HG02840 (cell line): ENCODE data around the gene ZFYVE9.
"Not testable (repeated sequence)": the region's sequence is repeated elsewhere in the genome, so short reads cannot be mapped to it uniquely, and the experiment has no call there.

Experiments
- ATAC-seq: cut with Tn5 transposase; IDR thresholded peaks from one replicate; pipeline ENCODE4 v1.9.1; 2021; ENCODE audit warnings: mild to moderate bottlenecking, moderate library complexity, moderate number of reproducible peaks; ENCODE audit not compliant: unreplicated experiment, low FRiP score

The ZFYVE9 gene

DNA sequence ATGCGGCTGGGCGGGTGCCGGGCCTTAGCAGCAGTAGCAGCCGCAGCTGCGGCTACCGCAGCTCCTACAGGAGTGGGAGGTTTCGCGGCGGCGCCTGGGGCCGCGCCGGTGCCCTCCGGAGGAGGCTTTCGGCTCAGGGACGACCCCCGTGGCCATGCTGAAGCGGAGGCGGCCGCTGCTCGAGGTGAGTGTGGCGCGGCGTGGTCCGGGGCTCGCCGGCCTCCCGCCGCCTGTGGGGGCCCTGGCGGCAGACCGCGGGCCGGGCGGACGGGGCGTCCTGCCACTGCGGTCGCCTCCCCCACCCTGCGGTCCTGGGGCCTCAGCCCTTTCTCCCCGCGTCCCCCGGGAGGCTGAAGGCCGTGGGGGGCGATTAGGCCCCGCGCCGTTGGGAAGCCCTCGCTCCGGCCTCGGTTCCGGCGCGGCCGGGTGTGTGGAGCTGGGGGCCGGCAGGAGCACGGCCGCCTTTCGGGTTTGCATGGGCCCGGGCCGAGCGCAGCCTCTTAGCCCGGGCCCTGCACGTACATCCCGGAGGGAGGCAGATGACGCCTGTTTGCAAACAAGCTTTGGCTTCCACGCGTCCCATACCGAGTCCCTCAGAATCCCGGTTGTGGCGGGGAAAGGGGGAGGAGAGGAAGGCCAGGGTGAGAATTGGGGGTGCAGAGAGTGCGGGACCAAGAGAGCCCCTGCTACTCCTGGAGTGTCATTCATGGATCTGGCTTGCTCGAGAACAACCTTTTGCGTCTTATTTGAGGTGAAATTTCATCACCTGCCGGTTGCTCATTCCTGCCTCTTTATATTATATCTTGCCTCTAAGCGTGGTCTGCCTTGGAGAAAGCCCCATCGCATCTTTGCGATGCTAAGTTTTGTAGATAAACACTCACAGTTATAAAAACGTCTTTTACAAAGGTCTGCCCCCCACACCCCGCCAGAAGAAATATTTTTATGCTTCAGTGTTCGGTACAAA lies 613 bp downstream of the ZFYVE9 start:
- ATAC-seq = peak; percentile 43

DNA sequence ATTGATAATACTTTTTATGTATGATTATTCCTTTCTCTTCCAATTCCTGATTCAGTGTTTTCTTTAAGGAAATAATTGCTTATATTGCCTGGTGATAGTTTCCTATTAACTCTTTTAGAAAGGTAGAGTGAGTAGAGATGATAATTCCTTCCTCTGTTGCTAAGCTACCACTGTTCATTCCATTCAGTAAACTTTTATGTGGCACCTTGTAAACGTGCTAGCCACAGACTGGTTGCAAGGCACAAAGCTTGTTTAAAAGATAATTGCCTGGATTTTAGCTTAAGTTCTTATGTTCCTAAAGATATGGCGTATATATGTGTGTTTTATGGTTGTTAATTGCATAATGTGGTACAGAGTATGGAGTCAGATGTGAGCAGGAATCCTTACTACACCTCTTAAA lies 3.2 kb downstream of the ZFYVE9 start:
- ATAC-seq = no peak

DNA sequence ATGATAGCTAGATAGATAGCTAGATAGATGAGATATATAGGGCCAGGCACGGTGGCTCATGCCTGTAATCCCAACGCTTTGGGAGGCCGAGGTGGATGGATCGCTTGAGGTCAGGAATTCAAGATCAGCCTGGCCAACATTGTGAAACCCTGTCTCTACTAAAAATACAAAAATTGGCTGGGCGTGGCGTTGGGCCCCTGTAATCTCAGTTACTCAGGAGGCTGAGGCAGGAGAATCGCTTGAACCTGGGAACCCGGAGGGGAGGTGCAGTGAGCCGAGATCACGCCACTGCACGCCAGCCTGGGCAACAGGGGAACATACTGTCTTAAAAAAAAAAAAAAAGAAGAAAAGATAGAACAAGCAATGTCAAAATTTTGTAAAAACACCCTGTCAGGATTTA lies 8.6 kb downstream of the ZFYVE9 start:
- not testable (repeated sequence) for ATAC-seq

DNA sequence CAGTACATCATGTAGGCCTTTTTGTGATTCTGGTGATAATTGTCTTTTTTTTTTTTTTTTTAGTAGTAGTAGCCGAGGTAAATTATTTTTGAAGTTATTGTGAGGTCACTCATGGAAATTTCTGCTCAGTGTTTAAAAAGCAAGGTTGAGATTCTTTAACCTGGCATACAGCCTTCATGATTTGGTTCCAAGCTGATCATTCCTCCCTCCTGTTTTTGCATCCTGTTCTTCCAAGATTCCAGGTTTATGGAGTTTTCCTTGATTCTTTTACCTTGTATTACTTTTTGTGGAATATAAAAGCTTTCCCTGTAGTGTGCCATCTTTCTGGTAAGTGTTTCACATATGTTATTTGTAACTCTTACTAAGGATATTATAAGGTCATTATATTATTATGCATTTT lies 9.1 kb downstream of the ZFYVE9 start:
- ATAC-seq = no peak

DNA sequence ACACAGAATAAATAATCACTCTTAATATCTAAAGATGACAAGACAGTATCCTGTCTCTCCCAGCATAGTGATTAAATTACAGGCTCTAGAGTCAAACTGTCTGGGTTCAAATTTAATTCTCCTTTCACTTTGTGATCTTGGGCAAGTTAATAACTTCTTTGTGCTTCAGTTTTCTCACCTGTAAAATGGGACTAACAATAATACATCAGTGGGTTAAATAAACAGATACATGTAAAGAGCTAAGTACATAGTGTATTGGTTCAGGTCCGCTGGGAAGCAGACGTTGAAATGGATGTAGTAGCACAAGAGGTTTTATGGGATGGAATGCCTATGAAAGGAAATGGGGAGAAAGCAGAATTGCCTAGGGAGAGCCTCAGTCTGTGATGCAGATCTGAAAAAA lies 10.7 kb downstream of the ZFYVE9 start:
- no peak for ATAC-seq

DNA sequence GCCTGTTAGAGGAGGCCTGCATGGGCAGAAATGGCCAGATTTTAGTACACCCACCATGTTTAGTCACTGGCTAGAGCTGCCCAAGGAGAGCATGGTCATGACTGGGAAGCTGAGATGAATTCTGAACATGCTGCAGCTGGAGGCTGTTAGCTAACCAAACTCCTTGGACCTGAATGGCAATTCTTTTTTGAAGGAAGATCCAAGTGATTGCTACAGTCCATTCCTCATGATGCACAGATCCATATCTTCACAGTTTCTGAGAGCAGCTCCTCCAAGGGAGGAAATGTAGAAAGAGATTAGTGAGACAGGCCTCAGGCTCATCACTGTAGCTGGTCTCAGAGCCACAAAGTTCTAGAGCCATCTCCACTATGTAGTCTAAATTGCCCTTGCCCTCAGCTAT lies 11.1 kb downstream of the ZFYVE9 start:
- ATAC-seq = no peak

DNA sequence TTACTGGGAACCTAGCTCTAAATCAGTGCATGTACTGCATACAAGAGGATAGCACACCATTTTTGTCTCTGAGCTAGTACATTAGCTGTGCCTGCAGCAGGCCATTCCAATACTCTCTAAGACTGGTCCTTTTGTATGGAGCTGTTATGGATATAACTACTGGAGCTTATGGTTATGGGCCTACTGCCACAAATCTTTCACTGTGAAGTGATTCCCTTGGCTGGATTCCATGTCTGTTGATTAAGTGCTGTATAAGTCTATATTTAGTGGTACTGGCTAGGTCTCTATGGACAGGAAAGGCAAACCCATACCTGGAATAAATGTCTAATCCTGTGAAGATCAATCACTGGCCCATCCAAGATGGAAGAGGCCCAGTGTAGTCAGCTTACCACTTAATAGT lies 12.0 kb downstream of the ZFYVE9 start:
- no peak for ATAC-seq

DNA sequence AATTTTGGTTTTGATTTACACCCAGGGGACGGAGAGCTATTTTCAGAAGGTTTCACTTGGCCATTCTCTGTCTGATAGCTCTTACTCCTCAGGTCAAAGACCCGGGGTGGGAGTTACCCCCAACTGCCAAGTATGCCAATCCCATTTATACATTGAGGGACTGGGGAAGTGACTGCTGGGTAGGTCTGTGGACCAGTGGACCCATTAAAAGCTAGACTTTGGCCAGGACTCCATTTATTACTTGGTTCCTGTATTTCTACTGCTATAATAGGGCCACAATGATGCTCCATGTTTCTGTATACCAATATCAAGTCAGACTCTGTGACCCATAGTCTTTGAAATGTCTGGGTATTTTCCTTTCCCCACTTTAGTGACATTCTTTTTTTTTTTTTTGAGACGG lies 14.6 kb downstream of the ZFYVE9 start:
- ATAC-seq = no peak

DNA sequence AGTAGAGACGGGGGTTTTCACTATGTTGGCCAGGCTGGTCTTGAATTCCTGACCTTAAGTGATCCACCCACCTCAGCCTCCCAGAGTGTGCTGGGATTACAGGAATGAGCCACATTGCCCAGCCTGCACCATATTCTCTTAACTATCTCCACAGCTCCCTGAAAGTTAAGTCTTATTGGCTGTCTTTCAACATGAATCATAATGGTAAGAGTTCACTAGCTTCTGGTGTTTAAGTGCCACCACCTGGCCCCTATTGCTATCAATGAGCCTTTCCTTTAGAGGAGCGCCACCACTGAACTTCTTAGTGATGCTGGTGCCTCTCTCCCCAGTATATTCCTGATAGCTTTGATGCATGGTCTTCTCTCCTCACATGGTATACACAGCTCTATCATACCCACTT lies 15.7 kb downstream of the ZFYVE9 start:
- ATAC-seq = no peak

DNA sequence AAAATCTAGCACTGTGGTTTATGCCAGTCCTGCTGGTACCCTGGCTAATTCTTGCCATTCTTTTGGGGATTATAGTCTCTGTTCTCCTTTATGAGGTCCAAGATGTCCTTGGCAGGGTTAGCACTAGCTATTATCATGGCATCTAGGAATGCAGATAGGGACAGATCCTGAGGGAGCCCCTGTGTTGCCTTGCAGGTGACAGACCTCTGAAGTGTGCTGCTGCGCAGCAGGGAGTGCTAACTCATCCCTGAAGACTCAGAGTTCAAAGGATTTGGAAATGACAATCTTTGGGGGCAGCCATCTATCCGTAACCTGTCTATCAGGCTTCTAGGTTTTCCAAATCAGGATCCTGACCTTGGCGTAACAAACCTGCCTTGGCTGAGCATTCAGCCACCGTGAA lies 16.3 kb downstream of the ZFYVE9 start:
- ATAC-seq = no peak

DNA sequence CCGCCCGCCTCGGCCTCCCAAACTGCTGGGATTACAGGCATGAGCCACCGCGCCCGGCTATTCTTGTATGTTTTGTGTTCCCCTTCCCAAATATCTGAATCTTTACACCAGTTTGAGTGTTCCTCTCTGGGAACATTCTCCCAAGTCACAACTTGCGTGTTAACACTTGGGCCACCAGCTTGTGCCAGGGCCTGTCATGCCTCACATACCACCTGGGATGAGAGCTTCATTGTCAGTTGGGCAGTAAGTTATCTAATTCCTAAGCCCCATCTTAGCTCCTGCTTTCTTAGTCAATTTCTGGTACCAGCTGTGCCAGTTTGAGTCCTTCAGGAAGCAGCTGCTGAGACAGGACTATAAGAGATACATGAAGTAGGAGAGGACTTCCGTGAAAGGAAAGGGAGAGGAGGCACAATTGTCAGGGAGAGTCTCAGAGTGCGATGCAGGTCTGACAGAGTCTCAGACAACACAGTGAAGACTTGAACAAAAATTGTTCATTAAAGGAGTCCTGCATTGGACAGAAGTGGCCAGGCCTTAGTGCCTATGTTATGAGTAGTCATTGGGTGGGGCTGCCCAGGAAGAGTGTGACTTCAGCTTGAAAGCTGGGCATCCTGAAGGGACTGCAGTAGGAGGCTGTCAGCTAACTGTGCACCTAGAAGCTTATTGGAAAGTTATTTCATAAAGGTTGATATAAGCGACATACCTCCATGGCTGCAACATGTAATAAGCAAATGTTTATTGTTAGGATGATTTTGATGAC lies 17.3 kb downstream of the ZFYVE9 start:
- no peak for ATAC-seq

DNA sequence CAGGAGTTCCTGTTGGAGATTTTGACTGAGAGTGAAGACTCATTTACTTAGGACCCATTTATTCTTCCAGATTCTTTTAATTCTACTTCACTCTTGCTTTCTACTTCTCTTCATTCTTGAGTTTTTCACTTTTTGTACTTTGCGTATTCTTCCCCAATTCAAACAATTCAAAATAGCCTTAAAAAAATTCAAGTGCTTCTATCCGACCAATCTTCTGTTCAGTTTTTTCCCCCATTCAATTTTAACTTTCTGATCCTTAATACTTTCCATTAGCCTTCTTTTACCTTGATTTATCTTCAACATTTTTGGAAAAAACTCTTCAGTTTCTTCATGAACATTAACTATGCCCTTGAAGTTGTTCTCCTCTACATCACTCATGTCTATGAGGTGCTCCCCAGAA lies 21.1 kb downstream of the ZFYVE9 start:
- no peak for ATAC-seq

DNA sequence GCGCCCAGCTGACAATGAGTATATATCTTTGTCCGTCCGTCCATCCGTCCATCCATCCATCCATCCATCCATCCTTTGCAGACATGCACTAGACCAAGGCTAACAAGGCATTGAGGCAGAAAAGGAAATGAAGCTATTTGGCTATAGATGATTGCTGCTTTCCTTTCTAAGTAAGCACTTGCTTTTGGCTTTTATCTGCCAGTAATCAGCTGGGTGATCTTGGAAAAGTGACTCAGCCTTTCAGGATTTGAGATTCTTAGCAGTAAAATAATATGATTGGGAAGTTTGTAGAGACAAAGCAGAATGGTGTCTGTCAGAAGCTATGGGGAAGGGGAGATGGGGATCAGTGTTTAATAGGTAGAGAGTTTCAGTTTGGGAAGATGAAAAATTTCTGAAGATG lies 22.7 kb downstream of the ZFYVE9 start:
- no peak for ATAC-seq

DNA sequence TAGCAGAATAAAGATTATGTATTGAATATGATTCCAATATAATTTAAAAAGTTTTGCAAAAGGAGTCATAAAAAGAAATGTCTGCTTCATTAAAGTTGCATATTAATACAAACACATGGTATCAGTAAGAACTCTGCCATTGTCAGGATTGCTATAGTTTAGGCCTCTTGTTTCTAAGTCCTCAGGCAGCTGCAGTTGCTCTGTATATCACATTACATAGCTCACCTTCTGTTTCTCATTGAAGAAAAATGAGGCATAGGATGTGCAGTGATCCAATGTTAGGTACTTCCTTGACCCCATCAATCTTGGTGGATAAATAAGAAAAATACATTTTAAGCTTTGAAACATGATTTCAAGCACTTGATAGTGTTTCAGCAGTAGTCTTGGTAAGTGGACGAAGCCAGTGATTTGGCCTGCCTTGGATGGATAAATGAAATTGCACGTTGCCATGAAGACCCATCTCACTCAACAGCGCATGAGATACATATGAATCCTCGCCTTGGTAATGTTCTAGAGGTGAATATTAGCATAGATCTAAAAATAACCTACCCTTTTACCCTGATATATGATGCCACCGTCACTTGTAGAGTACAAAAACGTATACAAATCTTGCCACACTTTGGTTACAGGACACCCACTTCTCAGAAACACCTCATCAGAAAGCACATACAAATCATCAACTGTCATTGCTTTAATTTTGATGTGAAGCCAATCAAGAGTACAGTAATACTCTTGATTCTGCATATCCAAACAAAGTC lies 25.3 kb downstream of the ZFYVE9 start:
- ATAC-seq = no peak

DNA sequence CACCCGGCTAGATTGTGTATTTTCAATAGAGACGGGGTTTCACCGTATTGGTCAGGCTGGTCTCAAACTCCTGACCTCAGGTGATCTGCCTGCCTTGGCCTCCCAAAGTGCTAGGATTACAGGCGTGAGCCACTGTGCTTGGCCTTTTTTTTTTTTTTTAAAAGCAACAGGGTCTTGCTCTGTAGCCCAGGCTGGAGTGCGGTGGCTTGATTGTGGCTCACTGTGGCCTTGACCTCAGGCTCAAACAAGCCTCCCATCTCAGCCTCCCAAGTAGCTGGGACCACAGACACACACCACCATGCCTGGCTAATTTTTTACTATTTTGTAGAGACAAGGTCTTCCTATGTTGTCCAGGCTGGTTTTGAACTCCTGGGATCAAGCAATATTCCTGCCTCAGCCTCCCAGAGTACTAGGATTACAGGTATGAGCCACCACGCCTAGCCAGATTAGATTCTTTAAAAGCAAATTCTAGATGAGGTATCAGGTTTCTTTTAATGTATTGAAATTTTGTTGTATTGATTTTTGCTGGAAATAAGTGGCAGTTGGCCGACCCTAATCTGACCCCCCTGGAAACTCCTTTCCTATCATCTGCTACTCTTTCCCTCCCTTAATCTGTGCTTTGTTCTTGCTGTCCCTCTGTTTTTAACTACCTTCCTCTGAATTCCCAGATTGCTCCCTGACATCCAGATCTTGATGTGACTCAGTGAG lies 26.6 kb downstream of the ZFYVE9 start:
- ATAC-seq = no peak

DNA sequence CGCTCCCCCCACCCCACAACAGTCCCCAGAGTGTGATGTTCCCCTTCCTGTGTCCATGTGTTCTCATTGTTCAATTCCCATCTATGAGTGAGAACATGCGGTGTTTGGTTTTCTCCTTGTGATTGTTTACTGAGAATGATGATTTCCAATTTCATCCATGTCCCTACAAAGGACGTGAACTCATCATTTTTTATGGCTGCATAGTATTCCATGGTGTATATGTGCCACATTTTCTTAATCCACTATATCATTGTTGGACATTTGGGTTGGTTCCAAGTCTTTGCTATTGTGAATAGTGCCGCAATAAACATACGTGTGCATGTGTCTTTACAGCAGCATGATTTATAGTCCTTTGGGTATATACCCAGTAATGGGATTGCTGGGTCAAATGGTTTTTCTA lies 29.3 kb downstream of the ZFYVE9 start:
- not testable (repeated sequence) for ATAC-seq

DNA sequence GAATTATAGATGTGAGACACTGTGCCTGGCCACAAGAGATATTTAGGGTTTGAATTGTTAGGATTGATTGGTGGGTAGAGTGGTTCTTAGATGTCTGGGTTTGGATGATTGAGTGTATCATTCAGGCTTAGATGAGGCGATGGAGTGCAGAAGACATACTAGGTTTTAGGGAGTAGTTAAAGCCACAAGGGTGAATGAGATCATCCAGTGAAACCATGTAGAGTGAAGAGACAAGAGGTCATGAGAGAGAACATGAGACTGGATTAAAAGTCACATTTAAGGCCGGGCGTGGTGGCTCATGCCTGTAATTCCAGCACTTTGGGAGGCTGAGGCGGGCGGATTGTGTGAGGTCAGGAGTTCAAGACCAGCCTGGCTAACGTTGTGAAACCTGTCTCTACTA lies 37.2 kb downstream of the ZFYVE9 start:
- no peak for ATAC-seq

DNA sequence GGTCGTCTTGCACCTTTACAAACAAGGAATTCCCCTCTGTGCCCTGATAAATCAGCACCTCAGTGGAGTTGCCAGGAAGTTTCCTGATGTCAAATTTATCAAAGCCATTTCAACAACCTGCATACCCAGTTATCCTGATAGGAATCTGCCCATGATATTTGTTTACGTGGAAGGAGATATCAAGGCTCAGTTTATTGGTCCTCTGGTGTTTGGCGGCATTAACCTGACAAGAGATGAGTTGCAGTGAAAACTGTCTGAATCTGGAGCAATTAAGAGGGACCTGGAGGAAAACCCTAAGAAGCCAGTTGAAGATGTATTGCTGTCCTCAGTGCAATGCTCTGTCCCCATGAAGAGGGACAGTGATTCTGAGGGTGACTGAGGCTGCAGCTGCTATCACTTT lies 38.3 kb downstream of the ZFYVE9 start:
- ATAC-seq = no peak

DNA sequence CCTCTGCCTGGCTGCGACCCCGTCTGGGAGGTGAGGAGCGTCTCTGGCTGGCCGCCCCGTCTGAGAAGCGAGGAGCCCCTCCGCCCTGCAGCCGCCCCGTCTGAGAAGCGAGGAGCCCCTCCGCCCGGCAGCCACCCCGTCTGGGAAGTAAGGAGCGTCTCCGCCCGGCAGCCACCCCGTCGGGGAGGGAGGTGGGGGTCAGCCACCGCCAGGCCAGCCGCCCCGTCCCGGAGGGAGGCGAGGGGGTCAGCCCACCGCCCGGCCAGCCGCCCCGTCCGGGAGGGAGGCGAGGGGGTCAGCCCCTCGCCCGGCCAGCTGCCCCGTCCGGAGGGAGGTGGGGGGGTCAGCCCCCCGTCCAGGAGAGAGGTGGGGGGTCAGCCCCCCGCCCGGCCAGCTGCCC lies 39.9 kb downstream of the ZFYVE9 start:
- not testable (repeated sequence) for ATAC-seq

DNA sequence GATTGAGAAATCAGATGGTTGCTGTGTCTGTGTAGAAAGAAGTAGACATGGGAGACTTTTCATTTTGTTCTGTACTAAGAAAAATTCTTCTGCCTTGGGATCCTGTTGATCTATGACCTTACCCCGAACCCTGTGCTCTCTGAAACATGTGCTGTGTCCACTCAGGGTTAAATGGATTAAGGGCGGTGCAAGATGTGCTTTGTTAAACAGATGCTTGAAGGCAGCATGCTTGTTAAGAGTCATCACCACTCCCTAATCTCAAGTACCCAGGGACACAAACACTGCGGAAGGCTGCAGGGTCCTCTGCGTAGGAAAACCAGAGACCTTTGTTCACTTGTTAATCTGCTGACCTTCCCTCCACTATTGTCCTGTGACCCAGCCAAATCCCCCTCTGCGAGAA lies 40.4 kb downstream of the ZFYVE9 start:
- not testable (repeated sequence) for ATAC-seq
